ENCODE results near the gene CFTR.

DNA sequence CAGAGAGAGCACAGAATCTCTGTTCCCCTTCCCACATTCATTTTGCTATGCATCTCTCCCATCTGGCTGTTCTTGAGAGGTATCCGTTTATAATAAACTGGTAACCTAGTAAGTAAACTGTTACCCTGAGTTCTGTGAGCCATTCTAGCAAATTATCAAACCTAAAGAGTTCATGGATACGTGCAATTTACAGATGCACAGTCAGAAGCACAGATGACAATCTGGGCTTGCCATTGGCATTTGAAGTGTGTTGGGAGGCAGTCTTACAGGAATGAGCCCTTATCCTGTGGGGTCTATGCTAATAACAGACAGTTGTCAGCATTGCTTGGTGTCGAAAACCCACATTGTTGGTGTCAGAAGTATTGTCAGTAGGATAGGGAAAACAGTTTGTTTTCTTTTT is 151.8 kb downstream of the CFTR start:
- TF ChIP-seq, protein P1, sequence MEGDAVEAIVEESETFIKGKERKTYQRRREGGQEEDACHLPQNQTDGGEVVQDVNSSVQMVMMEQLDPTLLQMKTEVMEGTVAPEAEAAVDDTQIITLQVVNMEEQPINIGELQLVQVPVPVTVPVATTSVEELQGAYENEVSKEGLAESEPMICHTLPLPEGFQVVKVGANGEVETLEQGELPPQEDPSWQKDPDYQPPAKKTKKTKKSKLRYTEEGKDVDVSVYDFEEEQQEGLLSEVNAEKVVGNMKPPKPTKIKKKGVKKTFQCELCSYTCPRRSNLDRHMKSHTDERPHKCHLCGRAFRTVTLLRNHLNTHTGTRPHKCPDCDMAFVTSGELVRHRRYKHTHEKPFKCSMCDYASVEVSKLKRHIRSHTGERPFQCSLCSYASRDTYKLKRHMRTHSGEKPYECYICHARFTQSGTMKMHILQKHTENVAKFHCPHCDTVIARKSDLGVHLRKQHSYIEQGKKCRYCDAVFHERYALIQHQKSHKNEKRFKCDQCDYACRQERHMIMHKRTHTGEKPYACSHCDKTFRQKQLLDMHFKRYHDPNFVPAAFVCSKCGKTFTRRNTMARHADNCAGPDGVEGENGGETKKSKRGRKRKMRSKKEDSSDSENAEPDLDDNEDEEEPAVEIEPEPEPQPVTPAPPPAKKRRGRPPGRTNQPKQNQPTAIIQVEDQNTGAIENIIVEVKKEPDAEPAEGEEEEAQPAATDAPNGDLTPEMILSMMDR (IDR thresholded peaks at IDR 0.05 in 2 of 3, conservative IDR thresholded peaks at IDR 0.05 in 1 of 3; ENCODE audit: borderline replicate concordance in 1 of 3, insufficient read depth in 1 of 3, low read depth in 2 of 3, low read length in 2 of 3) = no peak
- TF ChIP-seq POLR2A (IDR thresholded peaks at IDR 0.05; ENCODE audit: borderline replicate concordance, extremely low read depth, insufficient read depth, insufficient read length) (no peak), SP1 (IDR thresholded peaks at IDR 0.05; ENCODE audit: low read depth) (no peak), EZH2 (IDR thresholded peaks at IDR 0.05) (no peak), EZH2phosphoT487 (IDR thresholded peaks at IDR 0.05; ENCODE audit: borderline replicate concordance) (no peak), ZNF274 (IDR thresholded peaks at IDR 0.05; ENCODE audit: low read depth, low read length) (no peak), POLR2AphosphoS5 (IDR thresholded peaks at IDR 0.05; ENCODE audit: low read depth, low read length) (no peak), RAD21 (IDR thresholded peaks at IDR 0.05; ENCODE audit: low read depth) (no peak)
- TF ChIP-seq, protein P2, sequence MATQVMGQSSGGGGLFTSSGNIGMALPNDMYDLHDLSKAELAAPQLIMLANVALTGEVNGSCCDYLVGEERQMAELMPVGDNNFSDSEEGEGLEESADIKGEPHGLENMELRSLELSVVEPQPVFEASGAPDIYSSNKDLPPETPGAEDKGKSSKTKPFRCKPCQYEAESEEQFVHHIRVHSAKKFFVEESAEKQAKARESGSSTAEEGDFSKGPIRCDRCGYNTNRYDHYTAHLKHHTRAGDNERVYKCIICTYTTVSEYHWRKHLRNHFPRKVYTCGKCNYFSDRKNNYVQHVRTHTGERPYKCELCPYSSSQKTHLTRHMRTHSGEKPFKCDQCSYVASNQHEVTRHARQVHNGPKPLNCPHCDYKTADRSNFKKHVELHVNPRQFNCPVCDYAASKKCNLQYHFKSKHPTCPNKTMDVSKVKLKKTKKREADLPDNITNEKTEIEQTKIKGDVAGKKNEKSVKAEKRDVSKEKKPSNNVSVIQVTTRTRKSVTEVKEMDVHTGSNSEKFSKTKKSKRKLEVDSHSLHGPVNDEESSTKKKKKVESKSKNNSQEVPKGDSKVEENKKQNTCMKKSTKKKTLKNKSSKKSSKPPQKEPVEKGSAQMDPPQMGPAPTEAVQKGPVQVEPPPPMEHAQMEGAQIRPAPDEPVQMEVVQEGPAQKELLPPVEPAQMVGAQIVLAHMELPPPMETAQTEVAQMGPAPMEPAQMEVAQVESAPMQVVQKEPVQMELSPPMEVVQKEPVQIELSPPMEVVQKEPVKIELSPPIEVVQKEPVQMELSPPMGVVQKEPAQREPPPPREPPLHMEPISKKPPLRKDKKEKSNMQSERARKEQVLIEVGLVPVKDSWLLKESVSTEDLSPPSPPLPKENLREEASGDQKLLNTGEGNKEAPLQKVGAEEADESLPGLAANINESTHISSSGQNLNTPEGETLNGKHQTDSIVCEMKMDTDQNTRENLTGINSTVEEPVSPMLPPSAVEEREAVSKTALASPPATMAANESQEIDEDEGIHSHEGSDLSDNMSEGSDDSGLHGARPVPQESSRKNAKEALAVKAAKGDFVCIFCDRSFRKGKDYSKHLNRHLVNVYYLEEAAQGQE (IDR thresholded peaks at IDR 0.05; ENCODE audit: low read depth) = no peak
